ENCODE results near the gene RTL10. TPM values are rescaled to one million over a fixed set of nuclear protein-coding genes. Genes with fewer than 3 reads are reported as not detected.

The RTL10 gene
- total and polyA plus RNA-seq, 10 of the 15 experiments (the other 5 are each of a cell fraction or from before 2014, with no cell fraction given): 5.3 to 18.1 (median 10.3) TPM

- H4K20me1 ChIP-seq (ENCODE audit: control insufficient read depth, insufficient read depth): no peaks in the 10 kb centered on the region
- intact Hi-C loops (cut with micrococcal nuclease; ENCODE audit: unreplicated experiment): no loop called here
- no peak for ATAC-seq
- H3K4me1 ChIP-seq (ENCODE audit: control insufficient read depth, insufficient read depth, low read length): no peaks in the 10 kb centered on the region
- TF ChIP-seq, protein P1, sequence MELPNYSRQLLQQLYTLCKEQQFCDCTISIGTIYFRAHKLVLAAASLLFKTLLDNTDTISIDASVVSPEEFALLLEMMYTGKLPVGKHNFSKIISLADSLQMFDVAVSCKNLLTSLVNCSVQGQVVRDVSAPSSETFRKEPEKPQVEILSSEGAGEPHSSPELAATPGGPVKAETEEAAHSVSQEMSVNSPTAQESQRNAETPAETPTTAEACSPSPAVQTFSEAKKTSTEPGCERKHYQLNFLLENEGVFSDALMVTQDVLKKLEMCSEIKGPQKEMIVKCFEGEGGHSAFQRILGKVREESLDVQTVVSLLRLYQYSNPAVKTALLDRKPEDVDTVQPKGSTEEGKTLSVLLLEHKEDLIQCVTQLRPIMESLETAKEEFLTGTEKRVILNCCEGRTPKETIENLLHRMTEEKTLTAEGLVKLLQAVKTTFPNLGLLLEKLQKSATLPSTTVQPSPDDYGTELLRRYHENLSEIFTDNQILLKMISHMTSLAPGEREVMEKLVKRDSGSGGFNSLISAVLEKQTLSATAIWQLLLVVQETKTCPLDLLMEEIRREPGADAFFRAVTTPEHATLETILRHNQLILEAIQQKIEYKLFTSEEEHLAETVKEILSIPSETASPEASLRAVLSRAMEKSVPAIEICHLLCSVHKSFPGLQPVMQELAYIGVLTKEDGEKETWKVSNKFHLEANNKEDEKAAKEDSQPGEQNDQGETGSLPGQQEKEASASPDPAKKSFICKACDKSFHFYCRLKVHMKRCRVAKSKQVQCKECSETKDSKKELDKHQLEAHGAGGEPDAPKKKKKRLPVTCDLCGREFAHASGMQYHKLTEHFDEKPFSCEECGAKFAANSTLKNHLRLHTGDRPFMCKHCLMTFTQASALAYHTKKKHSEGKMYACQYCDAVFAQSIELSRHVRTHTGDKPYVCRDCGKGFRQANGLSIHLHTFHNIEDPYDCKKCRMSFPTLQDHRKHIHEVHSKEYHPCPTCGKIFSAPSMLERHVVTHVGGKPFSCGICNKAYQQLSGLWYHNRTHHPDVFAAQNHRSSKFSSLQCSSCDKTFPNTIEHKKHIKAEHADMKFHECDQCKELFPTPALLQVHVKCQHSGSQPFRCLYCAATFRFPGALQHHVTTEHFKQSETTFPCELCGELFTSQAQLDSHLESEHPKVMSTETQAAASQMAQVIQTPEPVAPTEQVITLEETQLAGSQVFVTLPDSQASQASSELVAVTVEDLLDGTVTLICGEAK (IDR thresholded peaks at IDR 0.05; ENCODE audit: borderline replicate concordance): no peak
- ChIA-PET RAD21 (ENCODE audit: unreplicated experiment) (no interaction called here), CTCF (interaction anchor here (1.2 to 1.4 kb wide), 2 partner anchors 22 to 83 kb away, joined by 3 to 4 read pairs; no protein-coding TSS in a partner anchor), SMC1A (ENCODE audit: uncharacterized antibody, unreplicated experiment) (interaction anchor here (1.0 to 1.7 kb wide), 2 partner anchors 9 to 134 kb away, joined by 3 to 9 read pairs; no protein-coding TSS in a partner anchor), POLR2A (interaction anchor here (0.7 to 1.1 kb wide), 2 partner anchors 9 to 346 kb away, joined by 4 to 6 read pairs; no protein-coding TSS in a partner anchor)
- no peak overlapping the region for H2AFZ ChIP-seq (ENCODE audit: control insufficient read depth, low read depth, low read length)
- H3K36me3 ChIP-seq (ENCODE audit: control insufficient read depth in 2 of 2, insufficient read depth in 2 of 2, low read length in 1 of 2): no peaks in the 10 kb centered on the region
- H3K27me3 ChIP-seq (replicated peaks in 1 of 2; ENCODE audit: control insufficient read depth in 2 of 2, insufficient read depth in 2 of 2, low read length in 1 of 2): no peaks in the 10 kb centered on the region
- no peak overlapping the region for H3K4me3 ChIP-seq
- no peak for FAIRE-seq
- H3K9ac ChIP-seq (ENCODE audit: control insufficient read depth, insufficient read depth, low read length): no peak overlapping the region
- no TSS peak for BruUV-seq (replicated peaks)
- no peaks in the 10 kb centered on the region for H3K9me3 ChIP-seq (replicated peaks; ENCODE audit: control insufficient read depth, insufficient read depth, low read length)
- H3K79me2 ChIP-seq (ENCODE audit: control insufficient read depth, insufficient read depth, low read length): no peaks in the 10 kb centered on the region
- H3K27ac ChIP-seq (ENCODE audit: control insufficient read depth, insufficient read depth): no peak overlapping the region
- no peak for DNase-seq (ENCODE audit: low read depth, low spot score)
- 79% methylated on average over 5 of the region's 5 CpGs for WGBS (ENCODE audit: insufficient coverage, insufficient replicate concordance, low lambda C conversion rate, missing lambda C conversion rate)
- in situ Hi-C loops (cut with MboI): no loop called here
- H3K4me2 ChIP-seq (ENCODE audit: control insufficient read depth, insufficient read depth): no peak overlapping the region
Observed at GRCh38 chr22:19864538-19865106, 9.9 kb upstream of the RTL10 start.

- FAIRE-seq: no peak
- Histone ChIP-seq H2AFZ (ENCODE audit: control insufficient read depth, low read depth, low read length) (no peak overlapping the region), H4K20me1 (ENCODE audit: control insufficient read depth, insufficient read depth) (no peaks in the 10 kb centered on the region), H3K36me3 (ENCODE audit: control insufficient read depth in 2 of 2, insufficient read depth in 2 of 2, low read length in 1 of 2) (no peaks in the 10 kb centered on the region), H3K9ac (ENCODE audit: control insufficient read depth, insufficient read depth, low read length) (no peak overlapping the region), H3K79me2 (ENCODE audit: control insufficient read depth, insufficient read depth, low read length) (no peaks in the 10 kb centered on the region), H3K27me3 (replicated peaks in 1 of 2; ENCODE audit: control insufficient read depth in 2 of 2, insufficient read depth in 2 of 2, low read length in 1 of 2) (no peaks in the 10 kb centered on the region), H3K27ac (ENCODE audit: control insufficient read depth, insufficient read depth) (no peak overlapping the region), H3K4me2 (ENCODE audit: control insufficient read depth, insufficient read depth) (no peak overlapping the region), H3K4me1 (ENCODE audit: control insufficient read depth, insufficient read depth, low read length) (no peaks in the 10 kb centered on the region), H3K9me3 (replicated peaks; ENCODE audit: control insufficient read depth, insufficient read depth, low read length) (no peaks in the 10 kb centered on the region), H3K4me3 (no peak overlapping the region)
- ChIA-PET POLR2A (no interaction called here), SMC1A (ENCODE audit: uncharacterized antibody, unreplicated experiment) (interaction anchor here (0.5 to 1.7 kb wide), 2 partner anchors 8 to 73 kb away, joined by 3 to 9 read pairs; no protein-coding TSS in a partner anchor), CTCF (no interaction called here), RAD21 (ENCODE audit: unreplicated experiment) (no interaction called here)
- intact Hi-C loops (cut with micrococcal nuclease; ENCODE audit: unreplicated experiment): no loop called here
- in situ Hi-C loops (cut with MboI): no loop called here
- no TSS peak for BruUV-seq (replicated peaks)
- WGBS (ENCODE audit: insufficient coverage, insufficient replicate concordance, low lambda C conversion rate, missing lambda C conversion rate): 98% methylated on average over 5 of the region's 5 CpGs
- ATAC-seq: no peak
- DNase-seq (ENCODE audit: low read depth, low spot score): no peak
- TF ChIP-seq ZNF592 (IDR thresholded peaks at IDR 0.05): no peak
- TF ChIP-seq, protein P1 (IDR thresholded peaks at IDR 0.05; ENCODE audit: borderline replicate concordance): no peak
Observed at GRCh38 chr22:19863571-19863970, 8.9 kb upstream of the RTL10 start.
